ENCODE measurements around the gene SLC33A1. TPM values are rescaled to one million over a fixed set of nuclear protein-coding genes. Genes with fewer than 3 reads are reported as not detected.

Gene SLC33A1
- 63.2 and 63.5 TPM in 2 replicates for total RNA-seq

GRCh38 chr3:155854141-155854940 lies at the start of gene SLC33A1:
SLC33A1 (minus strand) TSS chr3:155854427; CDS start chr3:155853997, 430 bp downstream.

GRCh38 chr3:155870133-155870944 lies 16.1 kb upstream of the SLC33A1 start, which contains the start of gene GMPS:
GMPS (plus strand) TSS chr3:155870650; CDS start chr3:155870871, 221 bp downstream.

GRCh38 chr3:155805802-155806618 lies 48.2 kb downstream of the SLC33A1 start, which contains the start of gene C3orf33:
C3orf33 (minus strand) TSS chr3:155806278; CDS start chr3:155806252, 26 bp downstream.

Other genes starting within 250 kb of the SLC33A1 start
- gene PLCH1, start 109.4 kb downstream of the SLC33A1 start, total RNA-seq: 0.09 and 0.59 TPM in 2 replicates
- 2.9 and 3.3 TPM in 2 replicates for gene C3orf33, start 48.1 kb downstream of the SLC33A1 start, total RNA-seq
- gene GMPS, start 16.2 kb upstream of the SLC33A1 start, total RNA-seq: 51.1 and 91.3 TPM in 2 replicates

All from smooth muscle cell of the umbilical artery (primary cell).